ENCODE results near the gene PTGES.

PTGES gene

DNA sequence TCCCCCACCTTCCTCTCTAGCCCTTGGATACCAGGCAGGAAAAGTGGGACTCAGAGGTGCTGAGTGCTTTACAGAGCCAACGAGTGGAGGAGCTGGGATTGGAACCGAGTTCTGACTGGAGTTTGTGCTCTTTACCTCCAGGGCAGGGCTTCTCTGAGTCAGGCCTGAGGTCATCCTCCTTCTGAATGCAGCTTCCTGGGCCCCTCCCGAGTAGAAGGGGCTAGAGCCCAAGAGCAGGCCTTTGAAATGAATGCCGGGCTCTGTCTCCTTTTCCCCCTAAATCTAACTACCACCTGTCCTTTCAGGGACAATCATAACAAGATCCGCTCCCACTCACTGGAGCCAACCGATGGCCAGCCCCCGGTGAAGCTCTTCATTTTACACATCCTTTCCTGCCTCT lies 12.7 kb downstream of the PTGES start:
- TF ChIP-seq, protein P1, sequence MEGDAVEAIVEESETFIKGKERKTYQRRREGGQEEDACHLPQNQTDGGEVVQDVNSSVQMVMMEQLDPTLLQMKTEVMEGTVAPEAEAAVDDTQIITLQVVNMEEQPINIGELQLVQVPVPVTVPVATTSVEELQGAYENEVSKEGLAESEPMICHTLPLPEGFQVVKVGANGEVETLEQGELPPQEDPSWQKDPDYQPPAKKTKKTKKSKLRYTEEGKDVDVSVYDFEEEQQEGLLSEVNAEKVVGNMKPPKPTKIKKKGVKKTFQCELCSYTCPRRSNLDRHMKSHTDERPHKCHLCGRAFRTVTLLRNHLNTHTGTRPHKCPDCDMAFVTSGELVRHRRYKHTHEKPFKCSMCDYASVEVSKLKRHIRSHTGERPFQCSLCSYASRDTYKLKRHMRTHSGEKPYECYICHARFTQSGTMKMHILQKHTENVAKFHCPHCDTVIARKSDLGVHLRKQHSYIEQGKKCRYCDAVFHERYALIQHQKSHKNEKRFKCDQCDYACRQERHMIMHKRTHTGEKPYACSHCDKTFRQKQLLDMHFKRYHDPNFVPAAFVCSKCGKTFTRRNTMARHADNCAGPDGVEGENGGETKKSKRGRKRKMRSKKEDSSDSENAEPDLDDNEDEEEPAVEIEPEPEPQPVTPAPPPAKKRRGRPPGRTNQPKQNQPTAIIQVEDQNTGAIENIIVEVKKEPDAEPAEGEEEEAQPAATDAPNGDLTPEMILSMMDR (conservative IDR thresholded peaks at IDR 0.05; ENCODE audit: low read depth), result no peak
- POLR2A ChIA-PET (ENCODE audit: low non-redundant PET), result interaction anchor here (0.5 kb wide), 1 partner anchor 24 kb away, joined by 6 read pairs; no protein-coding TSS in a partner anchor
- no peak for DNase-seq (ENCODE audit: low spot score)
- H3K27ac ChIP-seq, result no peak overlapping the region
- CTCF ChIA-PET, result interaction anchor here (0.6 to 4.1 kb wide), 7 partner anchors 12 to 566 kb away, joined by 3 to 93 read pairs (median 3); partner anchors contain the start of gene PTGES

- DNase-seq (ENCODE audit: low spot score), result no peak
- no peak overlapping the region for H3K27ac ChIP-seq
- POLR2A ChIA-PET (ENCODE audit: low non-redundant PET), result interaction anchor here (0.5 kb wide), 1 partner anchor 89 kb away, joined by 4 read pairs; no protein-coding TSS in a partner anchor
- CTCF ChIA-PET, result interaction anchor here (0.6 to 4.1 kb wide), 6 partner anchors 12 to 146 kb away, joined by 5 to 93 read pairs (median 26); no protein-coding TSS in a partner anchor
- TF ChIP-seq, protein P1 (conservative IDR thresholded peaks at IDR 0.05; ENCODE audit: low read depth), result no peak
These were observed 13.4 kb downstream of the PTGES start for GRCh38 chr9:129739432-129739831.

- DNase-seq (ENCODE audit: low spot score), result peak; percentile 92
- ChIA-PET POLR2A (ENCODE audit: low non-redundant PET) (interaction anchor here (0.6 kb wide), 3 partner anchors 8 to 76 kb away, joined by 4 to 7 read pairs (median 5); no protein-coding TSS in a partner anchor), CTCF (interaction anchor here (0.6 to 4.1 kb wide), 38 partner anchors 9 to 972 kb away, joined by 3 to 93 read pairs (median 4); partner anchors contain the start of gene PTGES)
- peak overlapping the region; percentile 65 for H3K27ac ChIP-seq
- TF ChIP-seq, protein P1 (conservative IDR thresholded peaks at IDR 0.05; ENCODE audit: low read depth), result peak; percentile 99
These were observed 15.2 kb downstream of the PTGES start for GRCh38 chr9:129737479-129738274.

GRCh38 chr9:129736334-129736733 lies 16.5 kb downstream of the PTGES start:
- ChIA-PET POLR2A (ENCODE audit: low non-redundant PET) (no interaction called here), CTCF (interaction anchor here (0.6 to 4.1 kb wide), 7 partner anchors 10 to 910 kb away, joined by 3 to 93 read pairs (median 25); no protein-coding TSS in a partner anchor)
- DNase-seq (ENCODE audit: low spot score), result no peak
- H3K27ac ChIP-seq, result no peak overlapping the region
- TF ChIP-seq, protein P1 (conservative IDR thresholded peaks at IDR 0.05; ENCODE audit: low read depth), result no peak

GRCh38 chr9:129735546-129735945 lies 17.3 kb downstream of the PTGES start:
- CTCF ChIA-PET, result interaction anchor here (1.1 to 1.5 kb wide), 2 partner anchors 16 to 55 kb away, joined by 3 to 8 read pairs; no protein-coding TSS in a partner anchor
- no peak for DNase-seq (ENCODE audit: low spot score)
- POLR2A ChIA-PET (ENCODE audit: low non-redundant PET), result no interaction called here
- no peak overlapping the region for H3K27ac ChIP-seq
- TF ChIP-seq, protein P1 (conservative IDR thresholded peaks at IDR 0.05; ENCODE audit: low read depth), result no peak

- POLR2A ChIA-PET (ENCODE audit: low non-redundant PET), result no interaction called here
- H3K27ac ChIP-seq, result no peak overlapping the region
- TF ChIP-seq, protein P1 (conservative IDR thresholded peaks at IDR 0.05; ENCODE audit: low read depth), result no peak
- CTCF ChIA-PET, result interaction anchor here (0.6 to 1.1 kb wide), 2 partner anchors 13 to 27 kb away, joined by 3 to 4 read pairs; no protein-coding TSS in a partner anchor
- no peak for DNase-seq (ENCODE audit: low spot score)
These were observed 19.2 kb downstream of the PTGES start for GRCh38 chr9:129733632-129733953.
